ENCODE data around the gene EXOC6B.

DNA sequence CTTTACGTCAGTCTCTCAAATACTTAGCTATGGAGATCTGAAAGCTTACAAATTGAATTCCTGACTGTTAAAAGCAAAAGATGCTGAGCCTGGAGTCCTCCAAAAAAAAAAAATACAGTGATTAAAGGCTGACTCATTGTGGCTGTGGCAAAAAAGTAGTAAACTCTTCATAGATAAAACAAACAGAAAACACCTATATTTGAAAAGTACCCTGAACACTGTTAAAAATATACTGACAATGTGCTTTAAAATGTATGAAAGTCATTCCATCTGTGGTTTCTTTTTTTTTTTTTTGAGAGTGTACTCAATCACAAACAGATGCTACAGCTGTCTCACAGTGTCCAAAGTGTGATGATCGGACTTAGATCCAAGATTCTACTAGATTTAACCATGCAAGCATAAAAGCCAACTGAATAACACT lies 410.6 kb downstream of the EXOC6B start:
- TF ChIP-seq POLR2A (IDR thresholded peaks at IDR 0.05; ENCODE audit: low read depth, low read length), result no peak
- TF ChIP-seq POLR2AphosphoS5 (IDR thresholded peaks at IDR 0.05; ENCODE audit: low read depth, low read length), result no peak
- no peak for TF ChIP-seq SPI1 (IDR thresholded peaks at IDR 0.05; ENCODE audit: low read depth, low read length)

Data from GM12891 (cell line).